Inflammatory macrophage (primary cell): Measurements from ENCODE around the gene WRAP73.

Experiments used
- DNase-seq, 2 donors: peaks; one replicate each; pipeline ENCODE4 v3.0.0-alpha.2; 2020 to 2022

The WRAP73 gene

GRCh38 chr1:3668585-3669300 is 18.8 kb upstream of the WRAP73 start:
- DNase-seq: peak; percentile 77 to 78

GRCh38 chr1:3668148-3668547 is 18.2 kb upstream of the WRAP73 start:
- no peak for DNase-seq

GRCh38 chr1:3664700-3665375 is 14.9 kb upstream of the WRAP73 start:
- no peak for DNase-seq

- DNase-seq: no peak
Observed at GRCh38 chr1:3663999-3664699, 14.2 kb upstream of the WRAP73 start.

GRCh38 chr1:3662080-3662671 is 12.3 kb upstream of the WRAP73 start:
- DNase-seq: no peak

DNA sequence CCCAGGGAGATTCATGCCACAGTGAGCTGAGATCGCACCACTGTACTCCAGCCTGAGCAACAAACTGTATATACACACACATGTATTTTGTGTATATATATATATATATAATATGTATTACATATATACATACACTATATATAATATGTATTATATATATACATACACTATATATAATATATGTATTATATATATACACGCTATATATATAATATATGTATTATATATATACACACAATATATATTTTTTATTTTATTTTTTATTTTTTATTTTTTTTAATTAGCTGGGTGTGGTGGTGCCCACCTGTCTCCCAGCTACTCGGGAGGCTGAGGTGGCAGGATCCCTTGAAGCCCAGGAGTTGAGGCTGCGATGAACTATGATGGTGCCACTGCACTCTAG is 11.7 kb upstream of the WRAP73 start:
- no peak for DNase-seq

- DNase-seq: peak in 1 of 2 donors; percentile 39
Observed at GRCh38 chr1:3660704-3661103, 10.8 kb upstream of the WRAP73 start.

- DNase-seq: no peak
Observed at GRCh38 chr1:3659093-3659492, 9.2 kb upstream of the WRAP73 start.

GRCh38 chr1:3658231-3658615 is 8.3 kb upstream of the WRAP73 start:
- DNase-seq: no peak

GRCh38 chr1:3657578-3658230 is 7.8 kb upstream of the WRAP73 start:
- DNase-seq: no peak

DNA sequence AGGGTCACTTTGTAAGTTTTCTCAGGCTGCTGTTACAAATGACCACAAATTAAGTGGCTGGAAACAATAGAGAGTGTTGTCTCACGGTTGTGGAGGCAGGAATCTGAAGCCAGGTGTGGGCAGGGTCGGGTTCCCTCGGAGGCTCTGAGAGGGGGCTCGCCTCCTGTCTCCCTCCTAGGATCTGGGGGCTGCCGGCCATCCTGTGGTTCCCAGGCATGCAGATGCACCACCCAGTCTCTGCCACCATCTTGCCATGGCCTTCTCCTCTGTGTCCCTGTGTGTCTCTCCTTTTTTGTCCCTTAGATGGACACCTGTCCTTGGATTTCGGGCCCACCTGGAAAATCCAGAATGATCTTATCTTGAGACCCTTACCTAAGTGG is 7.2 kb upstream of the WRAP73 start:
- DNase-seq: no peak

DNA sequence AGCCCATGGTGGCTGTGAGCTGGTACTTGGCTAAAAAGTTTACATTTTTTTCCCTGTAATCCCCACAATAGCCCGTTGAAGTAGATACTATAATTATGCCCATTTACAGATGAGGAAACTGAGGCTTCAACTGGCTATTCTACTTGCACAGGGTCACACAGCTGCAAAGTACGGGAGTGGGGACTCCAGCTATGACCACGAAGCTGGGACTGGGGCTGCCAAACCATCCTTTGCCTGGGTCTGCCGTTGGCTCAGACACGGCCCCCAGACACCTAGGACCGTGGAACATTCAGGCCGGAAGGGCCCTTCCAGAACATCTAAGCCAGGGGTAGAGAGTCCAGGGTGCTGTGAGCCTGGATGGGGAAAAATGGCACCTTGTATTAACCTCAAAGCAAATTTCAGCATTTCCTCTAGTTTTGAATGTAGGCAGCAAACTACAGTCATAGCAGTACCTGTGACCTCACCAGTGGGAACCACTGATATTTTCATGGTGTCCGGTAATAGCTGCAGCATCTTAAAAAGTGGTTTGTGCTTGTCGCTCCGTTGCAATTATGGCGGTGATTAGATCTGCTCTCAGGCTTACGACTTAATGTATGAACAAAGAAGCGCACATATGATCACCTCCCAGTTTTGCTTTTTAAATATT is 6.7 kb upstream of the WRAP73 start:
- no peak for DNase-seq

DNA sequence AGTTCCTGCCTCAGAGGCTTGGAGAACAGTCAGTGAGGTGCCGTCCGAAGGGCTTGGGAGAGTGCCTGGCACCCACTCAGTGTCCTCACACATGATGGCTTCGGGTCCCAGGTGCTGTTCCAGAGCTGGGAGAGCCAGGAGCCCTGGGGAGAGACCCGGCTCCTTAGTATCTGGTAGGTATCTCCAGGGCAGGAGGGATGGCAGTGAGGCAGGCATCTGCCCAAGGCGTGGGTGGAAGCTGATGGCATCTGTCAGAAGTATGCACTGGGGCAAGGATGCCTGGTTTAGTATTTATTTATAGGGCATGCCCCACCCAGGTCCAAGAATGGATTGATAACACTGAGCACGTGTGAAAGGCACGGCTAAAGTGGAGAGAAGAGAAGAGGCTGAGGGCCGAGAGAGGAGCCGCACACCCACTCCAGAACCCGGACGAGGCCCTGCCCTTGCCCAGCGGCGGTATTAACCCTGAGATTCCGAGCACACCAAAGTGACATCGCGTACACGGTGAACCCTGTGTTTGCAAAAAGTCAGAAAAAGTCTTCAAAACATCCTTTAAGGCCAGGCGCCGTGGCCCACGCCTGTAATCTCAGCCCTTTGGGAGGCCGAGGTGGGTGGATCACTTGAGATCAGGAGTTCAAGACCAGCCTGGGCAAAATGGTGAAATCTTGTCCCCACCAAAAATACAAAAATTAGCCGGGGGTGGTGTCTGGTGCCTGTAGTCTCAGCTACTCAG is 4.8 kb upstream of the WRAP73 start:
- DNase-seq: no peak

DNA sequence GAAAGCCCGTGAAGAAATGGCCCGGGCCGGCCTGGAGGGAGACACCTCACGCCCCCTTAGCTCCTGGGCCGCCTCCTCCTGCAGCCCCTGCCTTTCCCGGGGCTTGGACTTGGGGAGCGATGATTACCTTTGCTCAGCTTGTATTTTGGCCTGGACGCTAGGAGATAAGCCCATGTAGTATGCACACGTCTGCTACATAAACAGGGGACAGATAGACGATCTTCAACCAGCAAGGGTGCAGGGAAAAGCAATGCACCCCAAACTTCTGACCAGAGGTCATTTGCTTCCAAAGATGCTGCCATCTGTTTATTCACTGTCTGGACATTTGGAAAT is 3.3 kb upstream of the WRAP73 start:
- no peak for DNase-seq

GRCh38 chr1:3652548-3653285 is 2.8 kb upstream of the WRAP73 start:
- no peak for DNase-seq

DNA sequence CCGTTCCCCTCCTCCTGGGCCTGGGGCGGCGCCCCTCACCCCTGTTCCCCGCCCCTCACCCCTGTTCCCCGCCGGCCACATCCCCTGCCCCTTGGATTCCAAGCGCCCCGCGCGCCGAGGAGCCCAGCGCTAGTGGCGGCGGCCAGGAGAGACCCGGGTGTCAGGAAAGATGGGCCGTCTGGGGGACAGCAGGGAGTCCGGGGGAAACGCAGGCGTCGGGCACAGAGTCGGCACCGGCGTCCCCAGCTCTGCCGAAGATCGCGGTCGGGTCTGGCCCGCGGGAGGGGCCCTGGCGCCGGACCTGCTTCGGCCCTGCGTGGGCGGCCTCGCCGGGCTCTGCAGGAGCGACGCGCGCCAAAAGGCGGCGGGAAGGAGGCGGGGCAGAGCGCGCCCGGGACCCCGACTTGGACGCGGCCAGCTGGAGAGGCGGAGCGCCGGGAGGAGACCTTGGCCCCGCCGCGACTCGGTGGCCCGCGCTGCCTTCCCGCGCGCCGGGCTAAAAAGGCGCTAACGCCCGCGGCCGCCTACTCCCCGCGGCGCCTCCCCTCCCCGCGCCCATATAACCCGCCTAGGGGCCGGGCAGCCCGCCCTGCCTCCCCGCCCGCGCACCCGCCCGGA is 2.1 kb upstream of the WRAP73 start, which contains the start of gene TP73:
TP73 (plus strand) TSS at position 587 of the 618 bp plus-strand sequence. CDS start 29,850 bp downstream, outside the sequence.
- DNase-seq: peak in 1 of 2 donors; percentile 4

- DNase-seq: no peak
Observed at GRCh38 chr1:3651026-3651929, 1.4 kb upstream of the WRAP73 start.

GRCh38 chr1:3650248-3651025 is 534 bp upstream of the WRAP73 start:
- no peak for DNase-seq

- no peak for DNase-seq
Observed at GRCh38 chr1:3646596-3646995, 3.3 kb downstream of the WRAP73 start.
